Activated T-cell treated with anti-CD3 and anti-CD28 coated beads for 4 hours (primary cell): ENCODE measurements around the gene MPRIP.
A peak's percentile ranks its signal among the peaks of the same experiment; 100 is the strongest.

Experiments
- DNase-seq: peaks from one replicate; pipeline ENCODE4 v3.0.0-alpha.2; 2020

Gene MPRIP

DNA sequence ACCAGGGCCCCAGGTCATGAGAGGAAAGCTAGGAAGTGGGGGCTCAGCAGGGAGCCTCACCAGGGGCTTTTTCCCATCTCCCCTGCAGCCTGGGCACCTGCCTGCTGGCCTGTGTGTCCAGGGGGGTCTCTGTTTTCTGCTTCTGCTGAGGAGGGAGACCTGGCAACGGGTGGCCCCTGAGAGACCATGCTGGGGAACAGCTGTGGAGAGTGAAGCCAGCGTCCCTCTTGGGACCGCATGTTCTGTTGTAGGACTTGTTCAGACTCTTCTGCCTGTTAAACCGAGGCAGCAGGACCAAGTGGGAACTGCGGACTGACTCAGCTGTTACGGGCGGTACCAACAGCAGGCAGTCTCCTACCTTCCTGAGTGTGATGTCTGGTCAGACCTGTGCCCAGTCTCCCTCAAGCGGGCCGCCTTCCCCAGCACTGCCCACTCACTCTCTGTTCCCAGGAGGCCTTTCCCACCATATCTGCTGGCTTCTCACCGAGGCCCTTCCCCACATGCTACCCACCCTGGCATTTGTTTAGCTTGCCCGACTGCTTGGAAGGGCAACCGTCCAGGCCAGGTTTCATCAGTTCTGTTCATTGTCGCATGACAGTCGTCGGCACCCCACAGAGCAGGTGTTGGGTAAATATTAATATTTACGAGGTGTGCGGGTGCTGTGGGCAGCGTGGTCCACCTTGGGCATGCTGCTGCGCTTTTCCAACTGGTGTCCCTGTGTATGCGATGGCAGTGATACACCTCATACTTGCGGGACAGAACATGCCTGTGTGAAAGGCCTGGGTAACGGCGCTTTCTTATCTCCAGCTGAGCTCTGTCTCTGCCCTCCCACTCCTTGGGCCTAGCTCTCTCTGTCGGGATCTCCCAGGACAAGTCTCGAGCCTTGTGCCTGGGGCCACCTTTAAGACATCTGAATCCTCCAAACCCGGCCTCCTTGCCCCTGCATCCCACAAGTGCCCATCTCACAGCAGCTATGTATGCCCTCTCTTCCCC, 69.4 kb downstream of the MPRIP start:
- no peak for DNase-seq

DNA sequence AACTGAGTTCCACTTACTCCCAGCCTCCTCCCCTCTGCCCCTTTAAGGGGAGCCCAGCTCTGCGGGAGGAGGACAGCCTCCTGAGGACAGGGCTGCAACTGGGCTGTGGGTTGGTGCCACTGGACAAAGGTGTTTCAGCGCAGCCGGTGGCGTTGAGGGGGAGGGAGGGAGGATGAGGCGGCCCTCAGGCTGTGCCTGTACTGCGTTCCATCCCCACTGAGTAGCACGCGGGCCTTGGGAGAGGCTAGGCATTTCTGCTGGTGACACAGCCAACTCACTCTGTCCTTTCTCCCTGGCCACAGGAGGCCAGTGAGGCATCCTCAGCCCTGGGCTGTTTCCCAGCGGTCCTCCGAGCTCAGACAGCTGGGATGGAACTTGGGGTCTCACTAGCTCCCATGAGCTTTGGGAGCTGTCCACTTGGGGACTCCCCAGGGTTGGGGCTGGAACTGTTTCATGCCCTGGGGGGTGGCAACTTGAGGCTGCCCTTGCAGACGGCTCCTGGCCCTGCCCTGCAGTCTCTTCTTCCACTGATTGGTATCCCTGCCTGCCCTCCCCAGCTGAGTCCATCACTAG, 70.5 kb downstream of the MPRIP start:
- no peak for DNase-seq

DNA sequence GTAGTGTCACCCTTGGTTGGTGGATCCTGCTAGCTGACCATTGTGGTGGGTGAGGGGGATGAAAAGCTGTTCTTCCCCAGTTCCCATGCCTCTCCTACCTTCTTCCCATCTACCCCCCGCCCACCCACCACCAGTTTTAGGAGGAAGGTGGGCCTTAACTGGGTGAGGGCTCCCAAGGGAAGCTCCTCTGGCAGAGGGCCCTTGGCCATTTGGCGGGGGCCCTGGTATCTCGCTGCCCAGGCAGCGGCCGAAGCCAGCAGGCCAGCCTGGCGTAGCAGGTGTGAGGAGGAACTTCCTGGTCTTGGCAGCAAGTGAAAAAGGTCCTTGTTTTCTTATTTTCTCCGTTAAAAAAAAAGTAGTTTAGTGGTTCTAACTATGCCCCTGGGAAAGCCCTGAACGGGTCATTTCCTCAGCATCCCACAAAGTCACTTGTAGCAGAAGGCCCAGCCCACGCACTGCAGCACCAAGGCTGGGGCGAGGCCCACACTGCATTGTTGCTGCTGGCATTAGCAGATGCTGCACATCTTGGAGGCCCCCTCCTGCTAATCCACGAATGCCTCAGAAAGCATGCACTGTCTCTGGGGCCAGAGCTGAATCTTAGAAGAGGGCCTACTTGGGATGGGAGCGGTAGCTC, 72.5 kb downstream of the MPRIP start:
- no peak for DNase-seq

GRCh38 chr17:17115620-17116019, 73.4 kb downstream of the MPRIP start:
- no peak for DNase-seq

DNA sequence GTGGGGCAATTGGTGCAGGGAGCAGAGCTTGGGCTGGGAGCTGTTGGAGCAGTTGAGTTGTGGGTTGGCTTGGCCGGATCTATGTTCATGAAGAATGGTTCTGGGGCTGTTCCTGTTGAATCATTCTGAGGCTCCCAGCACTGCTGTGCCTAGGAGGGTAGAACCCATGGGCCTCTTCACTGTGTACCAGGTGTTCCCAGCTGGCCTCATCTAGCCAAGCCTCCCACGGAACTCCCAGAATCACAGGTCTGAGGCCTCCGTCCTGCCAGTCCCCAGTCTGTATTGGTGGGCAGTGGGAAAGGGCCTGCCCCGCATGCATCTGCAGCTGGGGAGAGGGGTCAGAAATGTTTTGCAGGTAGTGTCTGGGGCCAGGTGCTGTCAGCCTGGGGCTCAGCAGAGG, 74.1 kb downstream of the MPRIP start:
- DNase-seq, result no peak

GRCh38 chr17:17117923-17118322, 75.7 kb downstream of the MPRIP start:
- DNase-seq, result no peak

DNA sequence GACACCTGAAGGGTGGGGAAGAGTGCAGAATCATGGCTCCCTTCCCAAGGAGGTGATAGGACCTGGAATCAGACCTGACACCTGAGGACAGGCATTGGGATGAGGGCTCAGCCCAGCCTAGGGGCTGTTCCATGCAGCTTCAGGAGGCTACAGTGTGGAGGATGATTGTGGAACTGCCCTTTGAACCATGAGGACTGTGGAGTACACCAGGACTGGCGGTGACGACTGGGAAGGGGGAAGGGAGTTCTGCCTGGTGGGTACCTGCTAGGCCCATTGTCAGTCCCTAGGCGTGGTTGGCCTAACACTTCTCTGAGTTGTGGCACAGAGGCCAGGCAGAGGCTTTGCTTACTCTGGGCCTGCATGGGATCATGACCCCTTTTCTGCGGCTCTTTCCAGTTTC, 76.1 kb downstream of the MPRIP start:
- no peak for DNase-seq

DNA sequence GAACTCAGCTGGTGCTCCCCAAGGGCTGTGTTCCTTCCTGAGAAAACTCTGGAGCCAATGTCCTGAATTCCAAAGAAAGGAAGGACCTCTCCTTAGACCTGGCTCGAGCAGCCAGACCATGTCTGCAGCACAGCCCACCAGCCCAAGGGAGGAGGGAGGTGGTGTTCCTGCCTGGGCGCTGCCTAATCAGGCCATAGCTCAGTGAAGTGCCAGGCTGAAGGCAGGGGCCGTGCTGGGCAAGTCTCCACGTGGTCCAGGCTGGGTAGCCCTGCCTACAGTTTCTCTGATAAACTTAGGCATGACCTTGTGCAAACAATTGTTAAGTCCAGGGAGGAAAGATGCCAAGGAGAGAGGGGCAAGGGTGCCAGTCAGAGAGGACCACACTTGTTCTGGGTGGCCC, 76.8 kb downstream of the MPRIP start:
- no peak for DNase-seq

DNA sequence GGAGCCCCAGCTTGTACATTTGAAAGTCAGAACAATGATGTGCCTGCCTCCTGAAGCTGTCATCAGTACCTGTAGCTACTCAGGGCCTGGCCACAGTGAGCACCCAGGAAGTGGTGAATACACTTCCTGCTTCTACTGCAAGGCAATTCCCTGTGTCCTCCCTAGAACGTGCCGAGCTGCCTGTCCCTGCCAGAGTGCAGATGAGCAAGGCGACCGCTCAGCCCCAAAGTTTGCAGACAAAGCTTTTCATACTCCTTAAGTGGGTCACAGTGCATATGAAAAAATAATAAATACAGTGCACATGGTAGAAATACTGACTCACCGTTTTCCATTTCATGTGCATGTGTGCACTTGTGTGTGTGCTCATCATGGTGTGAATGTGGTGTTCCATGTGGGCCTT, 77.3 kb downstream of the MPRIP start:
- peak; percentile 35 for DNase-seq

- no peak for DNase-seq
These were observed 78.0 kb downstream of the MPRIP start for GRCh38 chr17:17120294-17120693.

DNA sequence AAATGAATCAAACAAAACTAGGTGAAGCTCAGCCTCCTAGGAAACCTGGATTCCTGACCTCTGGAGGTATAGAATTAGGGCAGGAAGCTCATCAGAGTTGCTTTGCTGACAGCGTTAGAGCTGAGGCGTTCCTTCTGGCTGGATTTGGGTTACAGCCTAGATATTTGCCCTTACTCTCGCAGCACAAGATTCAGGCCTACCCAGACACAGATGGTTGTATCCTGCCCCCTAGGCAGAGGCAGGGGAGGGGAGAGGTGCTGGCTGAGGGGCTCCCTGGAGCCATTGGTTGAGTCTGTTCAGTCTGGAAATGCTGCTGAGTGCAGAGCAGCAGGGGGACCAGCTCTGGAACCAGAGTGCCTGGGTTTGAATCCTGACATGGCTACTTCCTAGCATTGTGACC, 78.4 kb downstream of the MPRIP start:
- no peak for DNase-seq

DNA sequence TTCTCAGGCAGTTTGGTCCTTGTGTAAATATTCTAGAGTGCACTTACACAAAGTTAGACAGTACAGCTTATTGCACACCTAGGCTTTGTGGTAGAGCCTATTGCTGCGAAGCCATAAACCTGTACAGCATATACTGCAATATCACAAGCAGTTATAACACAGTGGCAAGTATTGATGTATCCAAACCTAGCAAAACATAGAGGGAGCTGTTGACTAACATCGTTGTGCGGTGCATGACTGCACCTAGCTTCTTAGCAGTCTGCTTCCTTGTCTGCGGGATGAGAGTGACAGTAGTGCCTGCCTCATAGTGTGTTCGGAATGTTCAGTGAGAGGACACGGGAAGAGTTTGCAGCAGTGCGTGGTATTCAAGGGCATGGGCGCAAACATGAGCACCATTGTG, 78.9 kb downstream of the MPRIP start:
- DNase-seq, result no peak

- no peak for DNase-seq
These were observed 80.7 kb downstream of the MPRIP start for GRCh38 chr17:17122781-17123483.

DNA sequence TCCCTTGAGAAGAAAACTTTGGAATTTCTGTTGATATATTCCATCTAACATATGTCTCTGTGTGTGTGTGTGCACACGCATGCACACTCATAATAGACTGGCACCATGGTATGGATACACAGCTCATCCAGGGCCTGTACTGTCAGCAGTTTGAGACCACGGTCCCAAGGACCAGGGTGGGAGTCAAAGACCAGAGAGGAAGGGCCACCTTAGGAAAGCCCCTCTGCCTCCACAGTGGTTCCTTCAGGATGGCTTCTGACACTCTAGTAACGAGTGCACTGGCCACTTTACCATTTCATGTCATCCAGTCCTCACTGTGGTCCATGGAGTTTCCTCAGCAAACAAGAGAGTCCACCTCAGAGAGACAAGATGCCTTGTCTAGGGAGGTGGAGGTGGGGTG, 82.1 kb downstream of the MPRIP start:
- DNase-seq, result no peak

DNA sequence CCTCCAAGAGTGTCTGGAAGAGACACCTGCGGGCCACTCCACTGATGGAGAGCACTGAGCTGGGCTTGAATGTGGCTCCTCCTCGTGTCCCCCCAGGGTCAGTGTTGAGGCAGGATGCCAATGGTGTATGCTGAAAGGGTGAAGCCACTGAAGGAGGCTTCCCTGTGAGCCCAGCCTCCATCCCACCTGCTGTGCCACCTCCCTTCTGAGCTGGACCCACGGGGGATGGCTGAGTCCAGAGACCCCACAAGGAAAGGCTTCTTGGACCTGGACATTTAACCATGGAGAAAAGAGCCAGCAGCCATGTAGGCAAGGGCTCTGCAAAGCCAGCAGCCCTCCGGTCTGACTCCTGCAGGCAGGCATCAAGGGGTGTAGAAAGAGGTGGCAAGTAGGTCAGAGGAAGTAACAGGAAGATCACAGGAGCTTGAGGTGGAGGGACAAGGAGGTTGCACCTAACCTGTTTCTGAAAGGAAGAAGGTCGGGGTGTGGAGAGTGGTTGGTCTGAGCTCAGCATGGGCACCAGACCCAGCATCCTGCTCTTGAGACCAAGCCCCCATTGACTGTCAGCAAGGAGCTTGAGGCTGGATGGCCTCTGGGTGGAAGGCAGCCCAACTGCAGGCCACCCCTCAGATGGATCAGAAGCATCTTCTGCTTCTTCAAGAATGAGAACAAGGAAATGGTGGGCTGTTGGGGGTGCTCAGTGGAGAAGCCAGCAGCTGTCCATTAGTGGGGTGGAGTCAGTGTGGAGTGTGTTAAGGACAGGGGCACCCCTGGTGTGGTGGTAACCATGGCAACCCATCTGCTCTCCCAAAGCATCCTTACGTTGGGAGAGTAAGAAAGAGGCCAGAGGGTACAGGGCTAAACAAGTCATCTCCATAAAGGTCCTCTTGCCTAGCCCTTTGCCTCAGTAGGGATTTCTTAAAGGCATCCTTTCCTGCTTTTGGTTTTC, 83.2 kb downstream of the MPRIP start:
- DNase-seq, result no peak

DNA sequence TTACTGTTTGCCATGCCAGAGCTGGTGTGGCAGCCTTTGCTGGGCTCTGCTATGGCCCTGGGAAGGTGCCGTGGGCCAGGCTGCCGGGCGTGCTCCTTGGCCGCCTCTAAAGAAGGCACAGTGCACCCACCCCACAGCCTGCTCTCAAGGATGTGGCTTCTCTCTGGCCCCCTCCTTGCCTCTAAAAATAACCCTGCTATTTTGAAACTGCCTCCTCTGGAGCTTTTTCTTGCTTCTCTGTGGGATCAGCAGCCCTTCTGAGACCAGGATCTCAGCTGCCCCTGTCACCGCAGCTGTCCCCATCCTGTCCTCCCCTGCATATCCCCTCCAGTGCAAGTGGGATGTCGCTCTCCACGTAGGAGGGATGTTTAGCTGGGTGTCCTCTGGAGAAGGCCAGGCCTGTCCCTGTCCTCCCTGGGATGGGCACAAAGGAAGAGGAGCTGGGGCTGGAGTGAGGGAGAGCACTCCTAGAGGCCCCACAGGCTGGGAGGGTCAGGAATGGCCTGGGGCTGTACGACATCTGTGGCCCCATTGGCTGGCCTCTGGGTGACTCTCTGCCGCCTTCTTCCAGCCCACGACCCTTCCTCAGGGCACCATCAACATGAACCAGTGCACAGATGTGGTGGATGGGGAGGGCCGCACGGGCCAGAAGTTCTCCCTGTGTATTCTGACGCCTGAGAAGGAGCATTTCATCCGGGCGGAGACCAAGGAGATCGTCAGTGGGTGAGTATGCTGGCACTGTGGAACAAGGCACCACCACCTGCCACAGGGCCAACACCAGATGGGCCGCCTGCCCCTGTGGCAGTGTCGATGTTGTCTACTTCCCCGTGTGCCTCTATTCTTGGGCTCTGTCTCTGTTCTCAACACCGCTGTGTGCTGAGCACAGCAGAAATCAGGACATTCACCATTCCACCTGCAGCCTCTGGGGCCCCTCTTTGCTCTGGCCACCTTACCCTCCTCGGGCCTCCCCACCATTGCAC, 84.2 kb downstream of the MPRIP start:
- DNase-seq, result no peak

DNA sequence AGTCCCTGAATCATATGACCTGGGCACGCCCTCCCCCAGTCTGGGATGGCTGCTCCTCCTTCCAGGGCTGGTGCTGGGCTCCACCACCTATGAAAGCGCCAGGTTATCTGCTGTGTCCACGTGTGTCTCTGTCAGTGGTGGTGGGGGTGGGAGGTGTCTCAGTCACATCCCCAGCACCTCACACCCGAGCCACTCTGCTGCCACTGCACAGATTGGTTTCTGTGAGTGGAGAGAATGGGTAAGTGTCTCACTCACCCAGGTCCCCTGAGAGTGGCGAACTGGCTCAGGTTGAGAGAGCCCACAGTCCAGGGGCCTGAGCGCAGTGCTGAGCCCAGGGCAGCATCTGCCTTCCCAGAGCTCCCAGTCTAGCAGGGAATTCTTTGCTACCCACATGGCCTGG, 84.9 kb downstream of the MPRIP start:
- DNase-seq, result no peak

DNA sequence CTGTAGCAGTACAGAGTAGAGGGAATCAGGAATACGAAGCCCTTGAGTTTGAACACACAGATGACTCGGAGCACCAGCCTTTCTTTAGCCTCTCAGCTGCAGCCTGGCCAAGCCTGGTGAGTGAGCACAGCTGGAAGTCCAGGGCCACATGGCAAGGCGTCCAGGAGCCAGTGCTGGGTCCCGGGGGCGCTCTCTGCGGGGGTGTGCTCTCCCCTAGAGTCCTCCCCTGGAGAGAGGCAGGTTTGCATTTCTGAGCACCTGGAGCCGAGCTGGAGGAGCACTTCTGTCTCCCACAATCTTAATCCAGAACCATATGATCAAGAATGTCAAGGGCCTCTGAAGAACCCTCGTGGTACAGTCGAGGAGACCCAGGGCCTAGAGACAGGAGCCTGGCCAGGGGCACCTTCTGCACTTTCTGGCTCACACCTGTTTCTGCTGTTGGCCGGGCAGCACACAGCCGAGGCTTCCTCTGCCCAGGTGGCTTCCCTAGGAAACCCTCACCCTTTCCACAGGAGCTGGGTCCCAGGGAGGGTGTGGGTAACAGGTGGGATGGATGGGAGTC, 85.6 kb downstream of the MPRIP start:
- no peak for DNase-seq

DNA sequence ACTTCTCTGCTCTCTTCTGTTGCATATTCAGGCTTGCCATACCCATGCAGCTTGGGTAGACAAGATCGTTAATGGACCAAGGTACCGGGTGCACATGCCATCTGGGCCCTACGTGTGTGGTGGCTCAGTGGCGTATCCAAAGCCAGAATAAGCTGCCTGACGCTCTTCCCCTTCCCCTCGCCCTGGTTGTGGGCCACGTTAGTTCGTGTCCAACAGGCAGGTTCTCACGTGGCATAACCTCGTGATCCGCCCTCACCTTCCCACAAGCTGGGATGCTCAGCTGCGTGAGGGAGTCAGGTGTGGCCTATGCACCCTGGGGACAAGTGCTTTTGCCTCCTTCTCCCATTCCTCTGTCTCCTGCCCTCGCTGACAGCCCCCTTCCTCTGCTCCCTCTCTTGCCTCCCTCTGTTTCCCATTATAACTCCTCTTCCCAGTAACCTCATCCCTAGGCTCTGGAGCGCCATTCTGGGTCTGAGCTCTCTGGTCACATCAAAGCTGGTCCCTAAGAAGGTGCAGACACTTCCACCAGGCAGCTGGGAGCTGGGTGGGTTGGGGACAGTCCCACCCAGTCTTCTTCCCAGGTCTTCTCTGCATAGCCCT, 86.3 kb downstream of the MPRIP start:
- DNase-seq, result no peak

DNA sequence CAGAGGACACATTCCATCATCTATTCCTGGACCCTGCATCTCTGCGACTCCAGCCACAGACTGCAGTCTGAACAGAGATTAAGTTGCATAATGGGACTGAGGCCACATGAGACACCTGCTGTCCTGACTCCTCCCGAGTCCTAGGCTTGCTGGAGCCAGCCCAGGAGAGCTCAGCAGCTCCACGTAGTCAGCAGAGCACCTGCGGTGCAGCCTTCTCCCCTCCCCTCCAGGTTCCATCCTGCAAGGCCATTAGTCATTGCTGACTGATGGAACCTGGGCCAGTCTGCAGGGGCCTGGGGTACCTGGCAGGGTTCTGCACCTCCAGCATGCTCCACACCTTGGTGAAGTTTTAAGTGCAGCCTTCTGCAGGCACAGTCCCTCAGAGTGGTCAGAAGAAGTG, 87.2 kb downstream of the MPRIP start:
- DNase-seq, result no peak
